GM21423 (cell line): ENCODE data around the gene INTS13.
"Not testable (repeated sequence)": the region's sequence is repeated elsewhere in the genome, so short reads cannot be mapped to it uniquely, and the experiment has no call there.

ENCODE experiments used
- ATAC-seq: cut with Tn5 transposase; IDR thresholded peaks from one replicate; pipeline ENCODE4 v1.9.1; 2021; ENCODE audit warnings: mild to moderate bottlenecking, moderate library complexity; ENCODE audit not compliant: unreplicated experiment

The INTS13 gene

GRCh38 chr12:26935636-26936378, 2.0 kb downstream of the INTS13 start:
- no peak for ATAC-seq

DNA sequence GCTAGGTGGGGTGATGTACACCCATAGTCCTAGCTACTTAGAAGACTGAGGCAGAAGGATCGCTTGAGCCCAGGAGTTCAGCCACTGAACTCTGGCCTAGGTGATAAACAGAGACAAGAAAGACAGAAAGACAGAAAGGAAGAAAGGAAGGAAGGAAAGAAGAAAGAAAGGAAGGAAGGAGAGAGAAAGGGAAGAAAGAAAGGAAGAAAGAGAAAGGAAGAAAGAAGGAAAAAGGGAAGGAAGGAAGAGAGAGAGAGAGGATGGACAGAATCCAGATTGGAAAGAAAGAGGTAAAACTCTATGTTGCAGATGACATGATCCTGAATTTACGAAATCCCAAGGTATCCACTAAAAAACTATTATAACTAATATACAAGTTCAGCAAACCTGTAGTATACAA, 8.2 kb downstream of the INTS13 start:
- no peak for ATAC-seq

GRCh38 chr12:26928661-26929060, 9.1 kb downstream of the INTS13 start:
- ATAC-seq = no peak

- ATAC-seq = no peak
Measured at GRCh38 chr12:26921886-26922285, 15.9 kb downstream of the INTS13 start.

GRCh38 chr12:26919216-26919555, 18.6 kb downstream of the INTS13 start:
- ATAC-seq = no peak

- ATAC-seq = no peak
Measured at GRCh38 chr12:26918321-26919215, 19.2 kb downstream of the INTS13 start.

GRCh38 chr12:26906704-26907103, 31.1 kb downstream of the INTS13 start:
- ATAC-seq = no peak

GRCh38 chr12:26906024-26906423, 31.8 kb downstream of the INTS13 start:
- ATAC-seq = no peak

GRCh38 chr12:26903396-26903795, 34.4 kb downstream of the INTS13 start:
- ATAC-seq = not testable (repeated sequence)

- no peak for ATAC-seq
Measured at GRCh38 chr12:26896913-26897312, 40.9 kb downstream of the INTS13 start.

GRCh38 chr12:26895672-26896071, 42.1 kb downstream of the INTS13 start:
- no peak for ATAC-seq

DNA sequence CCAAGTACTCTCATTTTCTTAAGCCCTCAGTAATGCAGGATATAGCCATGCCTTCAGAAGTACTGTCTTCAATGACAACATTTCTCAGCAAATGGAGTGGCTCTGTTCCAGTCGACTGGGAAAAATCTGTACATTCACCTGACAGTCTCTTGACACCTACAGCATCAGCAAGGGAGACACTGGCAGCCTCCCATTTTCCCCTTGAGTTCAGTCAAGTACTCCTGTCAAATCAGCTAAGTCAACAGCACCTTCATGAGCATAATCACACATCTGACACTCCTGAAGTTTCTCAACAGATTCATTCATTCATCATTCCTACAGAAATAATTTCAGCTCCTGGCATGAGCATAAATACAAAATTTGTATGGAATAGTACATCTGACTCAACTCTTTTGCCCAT, 46.1 kb downstream of the INTS13 start:
- ATAC-seq = no peak

GRCh38 chr12:26890784-26891183, 47.0 kb downstream of the INTS13 start:
- ATAC-seq = no peak

DNA sequence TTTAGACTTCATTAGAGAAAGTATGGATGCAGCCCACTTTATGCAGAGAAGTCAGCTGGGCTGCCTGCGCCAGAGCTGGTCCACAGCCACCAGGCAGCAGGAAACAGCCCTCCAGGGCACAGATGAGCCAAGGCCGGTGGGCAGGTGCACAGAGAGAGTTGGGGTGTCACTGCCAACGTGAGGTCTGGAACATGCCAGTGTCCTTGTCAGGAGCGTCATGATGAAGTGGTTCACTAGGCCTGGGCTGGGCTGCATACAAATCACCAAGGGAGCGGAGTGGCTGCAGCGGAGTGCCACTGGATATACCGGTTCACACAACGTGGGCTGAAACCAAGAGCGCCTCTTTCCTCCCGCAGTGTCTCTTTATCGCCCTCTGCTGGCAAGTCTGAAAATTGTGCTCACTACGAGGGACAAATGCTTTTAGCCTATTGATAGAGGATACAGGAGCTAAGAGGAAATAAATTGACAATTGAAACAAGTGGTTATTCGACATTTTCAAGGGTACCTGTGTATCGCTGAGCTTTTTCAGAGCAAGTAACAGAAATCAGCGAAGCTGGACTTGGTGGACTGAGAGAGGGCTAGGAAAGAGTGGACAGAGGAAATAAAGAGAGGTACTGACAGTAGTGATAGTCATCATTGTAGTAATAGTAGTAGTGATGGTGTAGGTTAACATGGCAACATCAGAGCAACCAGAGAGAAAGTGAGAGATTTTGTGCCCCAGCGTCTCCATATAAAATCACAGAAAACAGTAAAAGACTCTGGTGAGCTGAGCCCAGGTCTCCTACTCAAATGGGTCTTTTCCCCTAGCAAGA, 52.8 kb downstream of the INTS13 start:
- peak; percentile 88 for ATAC-seq

GRCh38 chr12:26880625-26881024, 57.2 kb downstream of the INTS13 start:
- no peak for ATAC-seq

DNA sequence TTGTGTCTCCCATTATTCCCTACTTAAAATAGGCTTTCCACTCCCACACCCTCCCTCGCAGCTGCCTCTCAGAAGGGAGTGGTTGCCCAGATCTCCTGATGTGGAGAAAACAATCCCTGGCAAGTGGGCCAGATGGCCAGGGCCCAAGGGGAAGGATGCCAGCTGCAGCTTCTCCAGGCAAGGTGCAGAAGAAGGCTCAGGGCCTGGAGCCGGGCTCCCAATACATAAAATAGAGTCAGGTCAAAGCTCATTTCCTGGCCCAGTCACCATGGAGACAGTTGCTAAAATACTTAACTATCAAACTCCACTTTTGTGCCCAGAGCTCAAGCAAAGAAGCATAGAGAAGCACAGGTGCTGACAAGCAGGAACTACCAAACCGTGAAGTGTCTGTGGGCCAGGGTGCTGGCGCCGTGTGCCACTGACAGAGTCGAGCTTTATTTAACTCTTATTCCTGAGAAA, 59.1 kb downstream of the INTS13 start:
- ATAC-seq = peak; percentile 76

DNA sequence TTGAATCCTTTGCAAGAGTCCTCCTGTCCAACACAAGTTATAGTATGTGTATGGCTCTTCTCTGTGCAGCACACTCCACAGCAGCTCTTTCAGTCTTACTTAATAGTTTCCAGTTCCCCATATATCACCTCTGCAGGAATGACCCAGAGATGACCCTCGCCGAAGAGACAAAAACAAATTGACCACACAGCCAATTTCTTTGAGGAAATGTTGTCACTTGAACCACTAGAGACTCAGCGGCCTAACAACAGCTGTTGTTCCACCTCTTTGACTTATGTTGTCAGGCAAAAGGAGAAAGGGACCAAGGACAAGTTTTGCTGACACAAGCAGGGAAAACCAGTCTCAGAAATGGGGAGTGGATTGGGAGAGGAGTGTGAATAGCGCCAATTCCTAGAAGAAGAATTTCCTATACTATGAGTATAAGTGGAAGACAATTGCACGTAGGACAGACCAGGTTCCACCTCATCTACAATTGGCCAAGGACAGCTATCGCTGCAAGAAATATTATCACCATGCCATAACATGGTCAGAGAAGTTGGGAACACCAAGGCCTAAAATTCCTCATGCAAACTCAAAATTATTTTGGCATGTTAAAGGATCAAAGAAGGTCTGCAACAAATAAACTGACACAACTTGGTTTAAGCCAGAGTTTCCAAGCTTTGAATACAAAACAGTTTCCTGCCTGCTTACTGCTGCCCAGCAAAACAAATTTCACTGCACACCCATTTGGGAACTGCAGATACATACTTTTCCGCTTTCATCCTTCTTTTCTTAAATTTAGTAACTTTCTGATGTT, 63.1 kb downstream of the INTS13 start:
- ATAC-seq = peak; percentile 58

DNA sequence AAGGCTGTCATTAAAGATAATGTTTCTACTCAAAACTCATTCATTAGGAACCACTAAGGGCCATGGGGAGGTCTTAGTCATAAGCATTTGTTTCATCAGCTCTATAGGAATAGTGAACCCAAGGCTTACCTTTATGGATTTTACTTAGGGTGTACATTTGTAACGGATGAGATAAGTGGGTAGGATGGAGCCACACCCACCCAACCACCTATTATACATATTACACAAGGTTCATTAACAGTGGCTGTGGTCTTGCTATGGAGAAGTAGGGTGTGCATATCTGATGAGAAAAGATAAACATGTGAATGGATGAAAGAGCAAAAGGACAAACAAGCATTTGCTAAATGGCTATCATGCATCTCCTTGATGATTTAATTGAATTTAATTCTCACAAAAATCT, 65.2 kb downstream of the INTS13 start:
- ATAC-seq = no peak

- no peak for ATAC-seq
Measured at GRCh38 chr12:26871985-26872384, 65.8 kb downstream of the INTS13 start.
